Dedifferentiated amniotic fluid mesenchymal stem cell (primary cell): ENCODE data around the gene VSIG1.

Experiments used
- DNase-seq: peaks from one replicate; pipeline ENCODE4 v3.0.0-alpha.2; 2016; ENCODE audit errors: extremely low spot score

Gene VSIG1

DNA sequence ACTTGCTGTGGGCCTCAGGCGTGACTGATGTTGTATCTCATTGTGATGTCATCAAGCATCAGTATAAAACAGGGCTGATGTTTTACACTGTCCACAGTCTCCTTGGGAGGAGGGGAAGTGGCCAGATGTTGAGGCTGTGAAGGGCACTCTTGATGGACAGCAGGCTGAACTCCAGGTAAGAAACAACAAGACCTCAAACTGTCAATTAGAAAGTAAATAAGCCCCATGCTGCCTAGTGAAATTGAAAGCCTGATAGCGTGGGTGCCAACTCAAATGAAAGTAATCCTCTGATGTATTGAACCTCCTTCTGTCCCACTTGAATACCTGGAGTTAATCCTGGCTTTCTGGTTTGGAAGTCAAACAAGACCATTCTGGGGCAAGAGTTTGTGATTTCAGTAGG lies 19.7 kb downstream of the VSIG1 start:
- no peak for DNase-seq

DNA sequence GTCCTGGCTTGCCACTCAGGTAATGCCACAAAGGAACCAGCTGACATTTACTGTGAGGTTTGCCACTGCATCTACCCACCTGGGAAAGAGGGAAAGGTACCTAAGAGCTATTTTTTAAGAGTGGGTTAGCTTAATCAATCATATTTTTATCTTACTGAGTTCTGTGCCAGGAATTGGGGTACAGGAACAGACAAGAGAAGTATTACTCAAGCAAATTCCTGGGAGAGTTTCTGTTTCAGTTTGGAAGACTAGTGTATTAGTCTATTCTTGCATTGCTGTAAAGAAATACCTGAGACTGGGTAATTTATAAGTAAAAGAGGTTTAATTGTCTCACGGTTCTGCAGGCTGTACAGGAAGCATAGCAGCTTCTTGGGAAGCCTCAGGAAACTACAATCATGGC lies 23.3 kb downstream of the VSIG1 start:
- no peak for DNase-seq

DNA sequence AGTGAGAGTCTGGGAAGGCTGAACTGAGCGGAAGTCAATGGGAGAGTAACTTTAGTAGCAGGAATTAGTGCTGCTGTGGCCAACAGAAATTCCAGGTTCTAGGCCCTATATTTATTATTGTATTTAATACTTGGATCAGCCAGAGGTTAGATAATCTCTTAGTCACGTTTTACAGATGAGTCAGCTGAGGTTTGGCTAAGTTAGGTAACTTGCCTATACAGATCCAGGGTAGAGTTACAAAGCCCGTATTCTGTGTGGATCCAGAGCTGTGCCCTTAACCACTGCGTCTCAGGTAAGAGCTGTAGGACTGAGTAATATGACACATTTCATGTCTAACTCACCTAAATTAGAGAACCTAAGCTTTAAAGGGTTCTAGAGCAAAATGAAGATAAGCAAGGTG lies 26.0 kb downstream of the VSIG1 start:
- DNase-seq = no peak

DNA sequence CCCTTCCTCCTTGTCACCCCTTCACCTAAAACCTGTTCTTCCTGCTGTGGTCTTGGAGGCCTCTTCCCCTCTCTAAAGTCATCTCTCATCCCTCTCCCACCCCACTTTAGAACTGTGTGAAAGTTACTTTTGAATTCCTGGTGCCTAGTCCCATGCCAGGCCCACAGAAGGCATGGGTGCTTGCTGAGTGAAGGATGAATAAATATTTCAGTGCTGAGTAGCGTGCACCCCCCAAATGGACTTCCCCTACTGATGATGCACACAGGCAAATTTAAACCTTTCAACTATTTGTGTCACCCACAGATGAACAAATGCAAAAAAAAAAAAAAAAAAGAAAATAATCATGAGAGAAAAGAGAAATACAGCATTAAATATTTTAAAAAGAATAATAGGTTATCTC lies 26.7 kb downstream of the VSIG1 start:
- DNase-seq = no peak

DNA sequence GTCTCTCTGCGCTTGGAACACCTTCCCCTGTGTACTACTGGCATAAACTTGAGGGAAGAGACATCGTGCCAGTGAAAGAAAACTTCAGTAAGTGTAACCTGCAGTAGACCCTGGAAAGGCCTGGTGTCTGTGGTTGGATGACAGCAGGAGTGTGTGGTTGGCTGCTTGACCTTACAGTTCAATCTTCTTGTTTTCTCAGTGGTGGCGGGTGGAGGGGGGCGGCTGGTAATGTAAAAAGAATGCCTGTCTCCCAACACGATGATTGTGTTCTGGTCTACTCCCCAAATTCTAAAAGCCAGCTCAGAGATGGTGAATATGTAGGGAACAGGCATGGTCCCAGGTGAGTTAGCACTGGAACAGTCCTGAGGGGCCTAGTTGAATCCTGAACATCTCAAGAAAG lies 27.9 kb downstream of the VSIG1 start:
- DNase-seq = no peak

DNA sequence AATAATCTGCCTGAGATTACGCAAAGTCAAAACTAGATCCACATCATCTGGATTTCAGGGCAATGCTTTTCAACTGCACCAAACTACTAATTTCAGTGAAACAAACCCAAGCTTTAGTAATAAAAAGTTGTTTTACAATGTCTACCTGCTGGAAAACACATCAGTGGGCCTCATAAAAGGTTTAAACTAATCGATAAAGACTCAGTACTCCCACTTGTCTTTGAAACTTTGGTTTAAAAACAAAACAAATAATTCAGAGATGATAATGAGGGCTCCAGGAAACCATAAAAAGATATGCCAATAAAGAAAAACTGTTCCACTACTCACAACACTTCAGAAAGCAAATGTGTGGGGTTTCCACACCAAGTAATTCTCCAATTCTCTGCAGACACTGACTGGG lies 36.2 kb downstream of the VSIG1 start:
- no peak for DNase-seq

DNA sequence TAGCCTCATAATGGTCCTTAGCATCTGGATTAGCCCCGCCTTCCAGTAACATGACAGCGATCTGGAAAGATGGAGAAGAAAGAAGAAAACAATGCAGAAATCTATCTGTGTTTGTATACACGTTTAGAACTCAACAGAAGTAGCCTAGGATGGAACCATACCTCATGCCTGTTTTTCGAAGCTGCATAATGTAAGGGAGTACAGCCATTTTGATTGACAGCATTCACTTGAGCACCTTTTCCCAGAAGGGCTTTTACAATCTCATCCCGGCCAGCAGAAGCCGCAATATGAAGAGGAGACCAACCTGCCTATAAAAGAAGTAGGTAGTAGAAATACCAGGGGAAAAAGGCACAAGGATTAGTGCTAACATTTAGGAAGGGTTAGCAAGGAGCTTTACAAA lies 42.9 kb downstream of the VSIG1 start:
- no peak for DNase-seq

DNA sequence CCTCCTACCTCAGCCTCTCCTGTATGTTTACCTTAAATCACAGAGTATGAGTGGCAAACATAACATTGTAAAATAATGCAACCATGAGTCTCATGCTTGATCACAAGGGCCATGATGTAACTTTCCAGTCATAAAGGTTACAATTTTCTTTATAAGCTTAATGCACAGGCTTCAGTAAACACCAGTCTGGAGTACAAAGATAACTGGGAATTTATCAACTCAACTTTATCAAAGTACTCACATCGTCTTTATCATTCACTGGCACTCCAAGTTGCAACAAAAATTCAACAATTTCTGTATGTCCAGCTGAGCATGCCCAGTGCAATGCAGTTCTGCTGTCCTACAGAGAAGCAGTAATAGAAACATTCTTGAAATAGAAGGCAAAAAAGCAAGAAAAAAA lies 43.6 kb downstream of the VSIG1 start:
- no peak for DNase-seq

DNA sequence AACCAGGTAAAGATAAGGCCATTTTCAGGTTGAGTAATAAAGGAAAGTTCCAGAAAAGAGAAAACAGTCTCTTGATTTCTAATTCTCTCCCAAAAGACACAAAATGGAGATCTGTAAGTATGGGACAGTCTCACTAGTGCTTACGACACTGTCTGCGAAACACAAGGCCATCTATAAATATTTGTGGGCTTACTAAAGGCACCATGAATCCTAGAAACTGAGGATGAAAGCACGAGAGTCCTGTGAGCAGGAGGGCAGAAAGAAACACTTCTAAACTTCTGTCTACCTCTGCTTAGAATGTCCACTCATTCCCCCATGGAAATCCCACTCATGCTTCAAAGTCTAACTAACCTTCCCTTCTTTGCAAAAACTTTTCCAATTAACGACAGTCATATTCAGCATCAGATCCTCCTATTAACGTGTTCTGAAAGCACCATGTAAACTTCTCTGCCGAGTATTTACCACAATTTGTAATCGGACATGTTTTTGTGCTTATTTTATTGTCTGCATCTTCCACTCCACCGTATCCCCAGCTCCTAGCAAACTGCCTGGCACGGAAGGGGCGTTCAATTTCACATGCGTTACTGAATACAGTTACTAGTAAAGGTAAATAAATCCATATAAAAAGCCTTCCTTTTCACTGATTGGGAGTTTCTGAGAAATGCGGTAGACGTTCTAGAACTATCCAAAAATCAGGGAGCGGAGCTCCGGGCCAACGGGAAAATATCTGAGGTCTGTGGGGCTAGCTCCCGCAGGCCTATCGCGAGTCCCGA lies 45.8 kb downstream of the VSIG1 start:
- DNase-seq = peak; percentile 27

DNA sequence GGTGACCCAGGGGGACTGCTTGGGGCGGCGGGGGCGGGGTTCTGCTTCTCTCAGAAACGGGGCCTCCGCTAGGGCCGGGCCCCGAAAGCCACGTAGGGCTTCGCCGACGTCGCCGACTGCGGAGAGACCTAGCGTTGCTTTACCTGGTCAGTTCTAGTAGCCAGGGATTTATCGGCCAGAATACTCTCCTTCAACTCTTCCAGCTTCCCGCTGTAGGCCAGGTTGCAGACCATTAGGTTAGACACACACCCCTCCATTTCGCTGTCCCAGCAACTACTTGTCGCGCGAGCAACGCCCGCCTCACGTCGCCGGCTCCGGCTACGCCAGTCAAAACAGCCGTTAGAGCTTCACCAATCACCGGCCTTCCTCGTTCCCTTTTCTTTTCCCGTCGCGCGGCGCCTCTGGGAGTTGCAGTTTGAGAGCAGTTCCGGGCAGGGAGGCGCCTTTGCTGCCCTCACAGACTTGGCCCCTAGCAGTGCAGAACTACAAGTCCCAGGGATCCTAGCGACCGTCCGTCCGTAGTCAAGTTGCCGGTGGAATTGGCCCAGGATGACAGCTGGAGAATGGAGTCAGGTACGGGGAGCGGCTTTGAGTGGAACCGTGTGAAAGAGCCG lies 46.5 kb downstream of the VSIG1 start, which contains the start of the genes ATG4A and PSMD10:
Gene ATG4A (plus strand): TSS at position 515 of the 614 bp plus-strand sequence. CDS start 49 bp downstream, at position 564.
Gene PSMD10 (minus strand): TSS at position 279 of the 614 bp plus-strand sequence. CDS start 22 bp downstream, at position 257.
- peak; percentile 96 for DNase-seq

DNA sequence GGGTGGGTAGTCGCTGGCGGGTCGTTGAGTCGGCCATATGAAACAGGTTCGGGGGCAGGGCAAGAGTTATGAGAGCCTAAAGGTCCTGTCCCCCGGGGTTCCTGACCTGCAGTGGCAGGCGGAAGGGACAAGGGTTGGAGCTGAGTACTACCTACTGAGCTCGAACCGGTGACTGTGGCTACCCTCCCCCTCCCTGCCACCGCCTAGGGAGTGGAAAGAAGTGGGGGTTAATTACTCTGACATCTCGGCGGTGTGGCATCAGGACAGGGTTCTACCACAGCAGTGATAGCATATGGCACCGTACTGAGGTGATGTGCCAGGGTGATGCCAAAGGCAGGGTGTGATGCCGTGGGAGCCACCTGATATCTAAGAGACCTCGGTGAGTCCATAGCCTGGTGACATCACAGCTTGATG lies 47.0 kb downstream of the VSIG1 start:
- no peak for DNase-seq

DNA sequence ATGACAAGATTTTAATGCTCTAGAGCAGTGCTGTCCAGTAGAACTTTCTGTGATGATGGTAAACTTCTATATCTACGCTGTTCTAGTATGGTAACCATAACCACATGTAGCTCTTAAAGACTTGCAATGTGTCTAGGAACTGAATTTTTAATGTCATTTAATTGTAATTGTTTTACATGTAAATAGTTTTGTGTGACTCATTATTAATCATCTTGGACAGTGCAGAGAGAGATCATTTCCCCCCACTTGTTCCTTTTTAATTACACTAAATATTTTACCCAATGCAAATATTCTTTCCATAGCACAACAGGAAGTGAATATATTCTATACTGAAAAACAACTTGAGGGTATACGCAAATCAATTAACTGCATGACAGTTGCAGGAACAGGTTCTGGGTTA lies 52.5 kb downstream of the VSIG1 start:
- no peak for DNase-seq

DNA sequence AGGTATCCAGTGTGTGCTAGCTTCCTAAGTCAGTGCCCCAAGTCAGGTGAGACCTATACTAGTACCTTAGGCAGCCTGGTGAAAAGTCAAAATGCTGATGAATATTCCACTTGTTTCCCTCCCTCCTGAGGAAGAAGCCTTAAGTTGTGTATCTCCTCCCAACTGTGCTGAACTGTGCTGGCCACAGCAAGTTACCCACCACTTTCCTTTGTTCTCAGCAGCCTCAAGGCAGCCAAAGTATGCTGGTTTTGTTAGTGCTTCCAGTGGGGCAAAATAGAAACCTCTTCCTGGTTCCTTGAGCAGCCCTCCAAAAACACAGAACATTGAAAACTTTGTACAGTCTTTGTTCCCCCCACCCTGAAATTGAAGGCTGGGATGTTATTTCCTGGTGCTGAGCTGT lies 60.6 kb downstream of the VSIG1 start:
- no peak for DNase-seq

DNA sequence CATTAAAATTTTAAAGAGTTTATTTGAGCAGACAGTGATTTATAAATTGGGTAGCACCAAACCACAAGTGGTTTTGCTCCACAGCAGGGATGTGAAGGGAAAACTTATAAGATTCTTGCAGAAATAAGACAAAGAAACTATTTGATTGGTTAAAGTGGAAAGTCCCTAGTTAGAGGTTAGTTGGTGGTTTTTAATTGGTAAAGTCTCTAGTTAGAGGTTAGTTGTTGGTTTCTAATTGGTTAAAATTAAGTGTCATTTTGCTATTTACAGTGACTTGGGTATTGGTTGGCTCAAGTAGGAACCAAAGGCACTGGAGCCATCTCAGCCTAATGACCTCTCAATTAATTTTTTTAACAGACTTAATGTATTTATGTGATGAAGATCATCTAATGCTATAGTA lies 69.7 kb downstream of the VSIG1 start:
- no peak for DNase-seq

DNA sequence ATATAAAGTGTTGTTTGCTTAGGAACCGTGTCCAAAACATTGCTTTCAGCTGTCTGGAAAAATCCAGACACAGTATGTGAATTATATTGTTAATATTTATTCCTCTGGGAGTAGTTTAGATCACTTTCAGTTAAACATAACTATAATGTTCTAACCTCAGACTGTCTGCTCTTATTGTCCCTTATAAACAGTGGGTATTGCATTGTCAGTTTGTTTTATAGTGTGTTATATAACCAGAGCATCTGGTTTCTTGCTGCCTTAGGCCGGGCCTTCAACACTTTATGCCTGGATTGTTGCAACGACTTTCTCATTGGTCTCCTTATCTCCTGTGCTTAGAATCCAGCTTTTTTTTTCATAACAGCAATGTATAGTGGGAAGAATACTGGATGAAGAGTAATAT lies 73.1 kb downstream of the VSIG1 start:
- DNase-seq = no peak

DNA sequence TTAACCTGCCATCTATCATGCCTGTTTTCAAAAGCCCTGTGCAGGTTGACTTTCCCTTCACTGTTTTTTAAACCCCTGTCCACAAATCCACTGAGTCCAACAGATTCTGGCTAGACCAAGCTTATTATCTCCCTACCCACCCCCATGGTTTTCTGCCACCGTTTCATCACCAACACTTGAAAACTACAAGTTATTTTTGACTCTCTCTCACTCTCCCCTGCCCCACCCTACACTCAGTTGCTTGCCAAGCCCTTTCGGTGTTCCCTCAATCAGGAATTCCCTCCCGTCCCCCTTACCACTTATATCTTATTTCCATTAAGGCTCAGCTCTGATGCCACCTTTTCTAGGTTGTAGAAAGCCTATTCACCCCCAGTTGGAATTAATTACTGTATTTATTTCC lies 76.4 kb downstream of the VSIG1 start:
- no peak for DNase-seq

DNA sequence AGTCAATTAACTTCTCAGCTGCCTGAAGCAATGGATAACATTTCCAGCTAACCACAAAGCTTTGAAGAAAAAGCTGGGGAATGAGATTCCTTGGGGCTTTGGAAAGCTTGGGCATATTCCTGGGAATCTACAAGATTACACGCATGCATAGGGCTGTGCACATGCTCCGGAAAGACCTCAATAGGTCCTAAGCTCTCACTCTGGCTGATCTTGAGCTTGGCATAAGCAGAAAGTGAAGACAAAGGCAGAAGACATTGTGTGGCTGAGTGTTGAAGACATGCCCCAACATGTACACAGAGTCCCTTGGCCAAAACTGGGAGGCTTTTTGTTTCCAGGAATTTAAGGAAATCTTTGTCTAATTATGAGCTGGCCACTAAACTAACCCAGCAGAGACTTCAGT lies 77.9 kb downstream of the VSIG1 start:
- no peak for DNase-seq

DNA sequence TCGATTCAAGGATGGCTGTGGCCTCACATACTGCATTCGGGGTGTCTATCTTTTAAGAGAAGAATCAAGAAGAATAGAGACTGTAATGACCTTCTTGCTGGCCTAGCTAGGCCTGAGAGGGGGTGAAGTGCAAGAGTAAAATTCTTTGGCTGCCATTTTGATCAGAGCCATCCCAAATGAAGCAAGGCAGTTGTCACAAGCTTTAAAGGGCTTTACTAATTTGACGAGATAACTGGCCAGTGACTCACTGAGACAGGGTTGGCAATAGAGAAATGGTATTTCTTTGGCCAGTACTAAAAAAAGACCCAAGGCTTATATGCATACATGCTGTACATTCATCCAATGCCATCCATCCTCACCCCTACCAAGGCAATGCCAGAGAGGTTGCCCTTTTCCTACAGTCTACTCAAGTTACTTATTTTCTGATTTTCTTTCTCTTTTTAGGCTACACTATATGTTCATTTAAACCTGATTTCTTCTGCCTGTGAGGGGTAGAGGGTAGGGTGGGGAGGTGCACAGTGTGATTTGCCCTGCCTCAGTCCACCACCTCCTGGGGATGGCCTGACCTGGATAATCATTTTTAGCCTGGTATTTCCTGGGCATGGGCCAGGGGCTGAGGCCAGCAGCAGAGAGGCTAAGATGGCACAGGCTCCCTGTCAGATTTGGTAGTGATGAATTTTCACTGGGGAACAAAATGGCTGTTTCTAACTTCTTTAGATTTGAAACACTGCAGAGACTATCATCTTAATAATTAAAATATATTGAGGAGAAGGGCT lies 78.9 kb downstream of the VSIG1 start:
- no peak for DNase-seq

DNA sequence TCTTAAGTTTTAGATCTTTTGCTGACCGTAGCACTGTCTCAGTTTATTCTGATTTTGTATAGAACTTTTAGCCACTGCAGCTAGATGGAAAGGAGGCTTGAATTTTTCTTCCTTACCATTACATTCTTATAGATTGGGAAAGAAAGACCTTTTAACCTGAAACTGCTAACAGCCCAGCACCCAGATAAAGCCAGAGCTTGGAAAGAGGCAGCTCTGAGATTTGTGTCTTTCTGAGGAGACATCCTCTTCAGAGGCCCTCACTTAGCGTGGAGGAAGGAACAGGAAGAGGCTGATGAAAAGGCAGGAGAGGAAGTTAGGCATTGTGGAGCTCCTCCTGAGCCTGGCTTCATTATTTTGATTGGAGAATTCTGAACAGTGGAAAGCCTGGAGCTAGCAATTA lies 81.8 kb downstream of the VSIG1 start:
- no peak for DNase-seq

DNA sequence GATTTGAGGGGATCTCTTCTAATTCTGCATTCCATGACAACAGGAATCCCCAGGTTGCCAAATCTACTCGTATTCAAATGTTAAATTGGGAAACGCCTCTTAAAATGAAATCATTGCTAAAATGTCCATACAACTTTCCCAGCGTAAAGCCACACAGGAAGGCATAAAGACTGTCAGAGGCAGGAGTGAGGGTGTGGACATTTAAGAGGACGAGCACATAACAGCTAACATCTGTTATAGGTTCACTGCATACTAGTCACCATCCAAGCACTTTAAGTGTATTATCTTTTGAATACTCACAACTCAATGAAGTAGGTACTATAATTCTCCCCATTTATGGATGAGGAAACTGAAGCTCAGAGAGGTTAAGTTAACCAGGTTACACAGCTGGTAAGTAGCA lies 82.3 kb downstream of the VSIG1 start:
- DNase-seq = no peak
